Occipital lobe (tissue), 2 donors: ENCODE data around the gene FBLN2. TPM values are rescaled to one million over a fixed set of nuclear protein-coding genes. Genes with fewer than 3 reads are reported as not detected.
"Not testable (repeated sequence)": the region's sequence is repeated elsewhere in the genome, so short reads cannot be mapped to it uniquely, and the experiment has no call there.

Experiments used
- DNase-seq: peaks from one replicate; lab custom pipeline; 2025; lab: John Stamatoyannopoulos, UW
- total RNA-seq: library from RNA; depleted of rRNA; stranded (reverse); fragments of >200 nt; gene quantifications from one replicate; pipeline ENCODE4 v1.2.3, GENCODE V29; 2014

The FBLN2 gene
- total RNA-seq, result 9.4 TPM

DNA sequence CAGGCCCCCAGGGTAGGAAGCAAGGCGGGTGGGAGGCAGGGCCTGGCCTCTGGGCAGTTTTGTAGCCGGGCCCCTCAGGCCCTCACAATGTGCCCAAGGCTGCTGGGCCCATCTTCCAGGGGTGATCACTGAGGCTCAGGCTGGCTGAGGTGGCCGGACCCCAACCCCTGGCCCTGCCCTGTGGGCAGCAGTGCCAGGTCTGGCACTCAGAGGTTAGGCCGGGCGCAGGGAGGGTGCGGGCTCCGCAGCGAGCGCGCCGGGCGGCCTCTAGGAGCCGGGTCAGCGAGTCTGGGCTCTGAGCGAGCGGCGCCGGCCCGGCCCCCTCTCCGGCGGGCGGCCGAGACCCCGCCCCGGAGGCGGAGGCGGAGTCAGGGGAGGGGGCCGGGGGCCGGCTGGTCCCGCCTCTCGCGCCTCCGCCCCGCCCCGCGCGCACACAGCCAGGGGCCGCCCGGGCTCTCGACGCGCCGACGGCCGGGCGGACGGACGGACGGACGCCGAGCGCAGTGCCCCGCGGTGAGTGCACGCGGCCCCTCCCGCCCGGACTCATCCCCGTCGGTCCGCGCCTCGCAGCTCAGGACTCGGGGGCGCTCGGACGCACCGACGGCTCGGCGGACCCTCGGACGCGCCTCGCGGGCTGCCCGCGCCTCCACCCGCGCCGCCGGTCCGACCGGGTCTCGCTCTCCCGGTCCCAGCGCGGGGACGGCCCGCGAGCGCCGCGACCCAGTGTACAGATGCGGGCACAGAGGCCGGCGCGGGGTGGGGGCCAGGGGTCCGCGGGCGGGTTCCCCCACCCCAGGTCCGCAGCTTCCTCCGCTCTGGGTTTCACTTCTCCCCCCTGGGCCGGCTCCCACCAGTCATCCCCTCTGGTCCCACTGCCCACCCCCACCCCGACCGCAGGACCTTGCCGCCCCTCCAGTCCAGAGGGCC is at the start of gene FBLN2:
Gene FBLN2 (plus strand): TSS at position 430 of the 927 bp plus-strand sequence. CDS start 21,231 bp downstream, outside the sequence.
- DNase-seq, result no peak

DNA sequence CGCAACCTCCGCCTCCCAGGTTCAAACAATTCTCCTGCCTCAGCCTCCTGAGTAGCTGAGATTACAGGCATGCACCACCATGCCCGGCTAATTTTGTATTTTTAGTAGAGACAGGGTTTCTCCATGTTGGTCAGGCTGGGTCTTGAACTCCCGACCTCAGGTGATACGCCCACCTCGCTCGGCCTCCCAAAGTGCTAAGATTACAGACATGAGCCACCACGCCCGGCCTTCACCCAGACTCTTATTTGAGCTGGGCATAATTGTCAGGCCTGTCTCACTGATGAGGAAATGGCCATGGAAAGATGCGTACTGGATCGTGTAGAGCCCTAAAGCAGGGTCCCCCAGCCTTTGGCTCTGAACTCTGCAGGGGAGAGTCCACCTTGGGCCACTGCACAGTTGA is 49.7 kb upstream of the FBLN2 start:
- DNase-seq, result not testable (repeated sequence)

- no peak for DNase-seq
These were observed 48.6 kb upstream of the FBLN2 start for GRCh38 chr3:13500133-13500885.

DNA sequence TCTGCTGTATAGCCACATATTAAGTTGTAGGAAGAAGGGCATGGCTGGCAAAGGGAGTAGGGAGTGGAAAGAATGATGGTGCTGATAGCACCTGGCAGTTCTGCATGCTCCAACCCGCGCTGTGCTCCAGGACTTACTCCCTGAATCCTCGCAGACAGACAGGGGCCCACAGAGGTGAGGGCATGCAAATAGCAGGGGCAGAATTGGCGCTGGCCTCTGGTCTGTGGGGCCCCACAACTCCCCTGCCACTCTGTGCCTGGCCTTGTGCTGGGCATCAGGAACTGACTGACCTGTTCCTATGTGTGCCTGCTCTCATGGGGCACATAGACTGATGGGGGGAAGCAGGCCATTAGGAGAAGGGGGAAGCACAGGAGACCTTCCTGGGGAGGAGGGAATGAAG is 47.9 kb upstream of the FBLN2 start:
- DNase-seq, result no peak

- no peak for DNase-seq
These were observed 47.4 kb upstream of the FBLN2 start for GRCh38 chr3:13501521-13501920.

DNA sequence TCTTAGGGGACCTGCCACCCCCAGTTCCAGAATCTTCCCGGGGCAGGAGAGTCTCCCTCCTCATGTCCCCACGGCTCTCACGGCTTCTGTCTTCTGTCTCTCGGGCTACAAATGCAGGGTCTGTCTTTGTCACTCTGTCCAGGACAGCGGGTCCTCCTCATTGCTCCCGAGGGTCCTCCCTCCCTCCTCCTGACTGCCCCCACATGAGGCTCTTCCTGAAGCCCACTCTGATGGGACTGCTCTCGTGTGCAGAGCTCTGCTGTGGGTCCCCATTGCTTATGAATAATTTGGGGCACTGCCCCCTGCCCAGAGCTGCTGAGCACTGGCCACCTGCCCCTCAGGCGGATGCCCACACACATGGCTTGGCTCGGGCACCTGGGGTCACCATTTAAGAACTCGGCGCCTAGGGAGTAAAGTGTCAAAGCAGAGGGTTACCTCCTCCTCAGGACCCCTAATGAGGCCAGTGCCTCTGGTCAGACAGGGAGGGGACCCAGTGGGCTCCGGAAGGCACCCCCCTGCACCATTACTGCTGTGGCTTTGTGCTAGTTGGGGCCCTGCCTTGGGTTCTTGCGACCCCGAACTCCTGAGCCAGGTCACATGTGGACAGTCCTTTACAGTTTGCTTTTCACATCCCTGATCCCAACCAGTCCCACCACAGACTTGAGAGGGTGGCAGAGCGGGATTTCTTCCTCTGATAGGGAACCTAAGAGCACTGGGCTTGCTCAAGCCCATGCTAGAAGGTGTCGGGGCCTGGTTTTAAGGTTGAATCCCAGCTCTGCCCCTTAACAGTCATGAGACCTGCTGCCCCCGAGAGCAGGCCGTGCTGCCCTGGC is 46.8 kb upstream of the FBLN2 start:
- no peak for DNase-seq

GRCh38 chr3:13502791-13503060 is 46.2 kb upstream of the FBLN2 start:
- no peak for DNase-seq

- DNase-seq, result no peak
These were observed 44.6 kb upstream of the FBLN2 start for GRCh38 chr3:13504161-13504831.

- DNase-seq, result no peak
These were observed 43.5 kb upstream of the FBLN2 start for GRCh38 chr3:13505147-13506130.

DNA sequence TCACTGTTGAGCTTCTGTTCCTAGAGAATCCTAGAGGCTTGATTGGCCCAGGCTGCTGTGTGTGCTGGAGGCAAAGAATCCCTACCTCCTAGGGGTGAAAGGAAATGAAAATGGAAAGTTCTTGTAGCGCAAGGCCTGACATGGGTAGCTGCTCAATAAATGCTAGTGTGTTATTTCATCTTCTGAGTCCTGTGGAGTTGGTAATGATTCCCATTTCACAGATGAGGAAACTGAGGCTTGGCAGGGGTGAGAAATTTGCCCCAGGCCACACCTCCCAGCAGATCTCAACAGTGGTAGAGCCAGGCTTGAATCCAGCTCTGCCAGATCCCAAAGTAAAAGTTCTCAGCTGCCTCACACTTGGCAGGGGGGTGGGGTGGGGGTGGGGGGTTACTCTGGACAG is 42.7 kb upstream of the FBLN2 start:
- no peak for DNase-seq

- no peak for DNase-seq
These were observed 42.2 kb upstream of the FBLN2 start for GRCh38 chr3:13506680-13507079.

- no peak for DNase-seq
These were observed 41.7 kb upstream of the FBLN2 start for GRCh38 chr3:13507247-13507569.

GRCh38 chr3:13507570-13508339 is 41.2 kb upstream of the FBLN2 start:
- no peak for DNase-seq

DNA sequence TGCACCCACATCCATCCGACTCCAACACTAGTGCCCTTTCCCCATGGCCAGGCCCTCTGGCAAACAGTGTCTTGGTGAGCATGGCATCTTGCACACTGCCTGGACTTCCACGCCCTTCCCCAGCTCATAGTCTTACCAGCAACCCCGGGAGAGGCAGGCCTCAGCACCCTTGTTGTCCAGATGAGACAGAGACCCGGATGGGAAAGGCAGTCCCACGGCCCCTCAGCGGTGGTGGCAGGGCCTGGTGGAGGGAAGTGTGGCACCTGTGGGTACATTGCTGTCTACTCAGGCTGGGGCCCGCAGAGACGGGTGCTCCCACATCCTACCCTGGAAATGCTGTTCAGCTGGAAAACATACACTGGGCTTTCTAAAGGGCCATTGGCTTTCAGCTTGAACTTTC is 40.4 kb upstream of the FBLN2 start:
- no peak for DNase-seq

- no peak for DNase-seq
These were observed 39.7 kb upstream of the FBLN2 start for GRCh38 chr3:13509059-13509815.

GRCh38 chr3:13509816-13510192 is 39.1 kb upstream of the FBLN2 start:
- DNase-seq, result no peak

DNA sequence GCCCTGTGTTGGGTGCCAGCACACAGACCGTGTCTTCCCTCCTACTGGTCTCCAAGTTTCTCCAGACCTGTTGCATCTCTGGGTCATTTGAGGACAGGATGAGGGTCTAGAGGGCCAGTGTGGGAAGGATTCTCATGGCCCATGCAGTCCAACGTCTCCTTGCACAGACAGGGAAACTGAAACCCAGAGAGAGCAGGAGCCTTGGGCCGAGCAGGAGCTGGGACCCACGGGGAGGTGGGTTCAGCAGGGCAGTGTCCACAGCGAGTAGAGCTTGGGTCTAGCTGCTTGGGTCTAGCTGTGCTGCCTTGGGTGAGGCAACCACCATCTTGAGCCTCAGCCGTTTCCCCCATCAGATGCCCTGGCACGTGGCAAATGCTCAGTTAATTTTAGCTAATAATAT is 36.5 kb upstream of the FBLN2 start:
- DNase-seq, result no peak

DNA sequence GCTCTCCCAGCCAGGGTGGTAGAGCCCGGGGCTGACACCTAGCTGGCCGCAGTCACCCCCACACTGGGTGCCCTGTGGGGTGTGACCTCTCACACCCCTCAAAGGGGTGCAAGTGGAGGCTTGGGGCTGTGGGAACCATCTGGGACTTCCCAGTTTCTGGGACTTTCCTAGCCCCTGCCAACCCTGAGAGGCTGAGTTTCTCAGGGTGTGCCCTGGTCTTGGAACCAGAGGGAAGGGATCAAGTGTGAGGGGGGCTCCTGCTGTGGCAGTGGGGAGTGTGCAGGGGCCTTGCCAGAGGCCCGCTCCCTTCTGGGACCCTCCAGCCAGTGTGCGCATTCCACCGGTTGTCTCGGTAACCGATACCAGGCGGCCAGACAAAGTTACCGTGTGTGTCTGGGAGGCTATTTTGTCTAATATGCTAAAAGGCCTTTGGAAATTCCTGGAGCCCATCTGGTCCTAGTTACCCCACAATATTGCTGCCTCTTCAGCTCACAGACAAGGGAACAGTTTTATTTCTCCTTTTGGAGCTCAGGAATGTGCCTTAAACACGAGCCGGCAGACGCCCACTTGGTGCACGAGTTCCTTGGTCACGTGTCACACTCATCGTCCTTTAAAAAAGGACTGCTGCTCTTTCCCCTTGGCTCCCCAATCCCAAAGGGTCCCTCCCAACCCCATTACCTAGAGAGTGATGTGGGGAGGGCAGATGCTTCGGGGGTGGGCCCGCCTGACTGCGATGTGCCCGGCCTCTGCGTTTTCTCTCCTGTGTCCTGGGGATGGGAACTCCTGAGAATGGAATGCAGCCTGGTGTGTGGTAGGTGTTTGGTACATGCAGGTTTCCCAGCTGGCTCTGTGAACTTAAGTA is 35.6 kb upstream of the FBLN2 start:
- no peak for DNase-seq
